Kidney epithelial cell (primary cell): Measurements from ENCODE around the gene MAGI1. TPM values are rescaled to one million over a fixed set of nuclear protein-coding genes. Genes with fewer than 3 reads are reported as not detected.

Experiments
- DNase-seq: peaks from one replicate; pipeline ENCODE4 v3.0.0-alpha.2; 2010; ENCODE audit warnings: low read depth
- H3K27me3 ChIP-seq: 2 replicates; pipeline ENCODE4 v1.6.0; 2011; ENCODE audit warnings: low read length; ENCODE audit not compliant: control insufficient read depth, insufficient read depth
- H3K36me3 ChIP-seq: 2 replicates; pipeline ENCODE4 v1.5.1; 2011; ENCODE audit warnings: low read length; ENCODE audit not compliant: control insufficient read depth, insufficient read depth
- H3K4me3 ChIP-seq: 2 replicates; pipeline ENCODE4 v1.5.1; 2011; ENCODE audit warnings: low read depth, mild to moderate bottlenecking, control low read depth, low read length
- total RNA-seq: library from RNA; depleted of rRNA; stranded (reverse); fragments of >200 nt; gene quantifications from 2 replicates; pipeline ENCODE4 v1.2.3, GENCODE V29; 2015
- TF ChIP-seq, protein P1 (sequence below): IDR thresholded peaks from 2 replicates; pipeline ENCODE4 v1.5.1; 2011; ENCODE audit warnings: mild to moderate bottlenecking, moderate library complexity, low read length, control low read depth, inconsistent platforms; ENCODE audit not compliant: insufficient read depth, poor library complexity, severe bottlenecking

Gene MAGI1
- total RNA-seq, 1 donor from 2014 or later, result 15.8 TPM

DNA sequence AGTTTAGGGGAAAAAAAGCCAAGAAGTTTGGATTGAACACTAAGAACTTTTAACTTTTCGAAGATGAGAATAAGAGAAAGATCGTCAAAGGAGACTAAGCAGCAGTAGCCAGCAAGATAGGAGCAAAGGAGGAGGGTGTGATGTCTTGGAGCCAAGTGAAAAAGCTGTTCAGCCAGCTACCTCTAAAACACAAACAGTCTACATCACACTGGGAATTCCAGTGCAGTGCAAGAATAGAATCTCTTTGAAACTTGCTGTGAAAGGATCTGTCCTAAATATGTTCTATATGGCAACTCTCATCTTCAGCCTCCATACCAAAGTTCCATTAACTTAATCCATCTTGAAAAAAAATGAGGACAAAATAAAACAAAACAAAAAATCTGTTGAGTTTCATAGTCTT lies 541.5 kb downstream of the MAGI1 start:
- no peaks in the 10 kb centered on the region for H3K36me3 ChIP-seq
- TF ChIP-seq, protein P1, sequence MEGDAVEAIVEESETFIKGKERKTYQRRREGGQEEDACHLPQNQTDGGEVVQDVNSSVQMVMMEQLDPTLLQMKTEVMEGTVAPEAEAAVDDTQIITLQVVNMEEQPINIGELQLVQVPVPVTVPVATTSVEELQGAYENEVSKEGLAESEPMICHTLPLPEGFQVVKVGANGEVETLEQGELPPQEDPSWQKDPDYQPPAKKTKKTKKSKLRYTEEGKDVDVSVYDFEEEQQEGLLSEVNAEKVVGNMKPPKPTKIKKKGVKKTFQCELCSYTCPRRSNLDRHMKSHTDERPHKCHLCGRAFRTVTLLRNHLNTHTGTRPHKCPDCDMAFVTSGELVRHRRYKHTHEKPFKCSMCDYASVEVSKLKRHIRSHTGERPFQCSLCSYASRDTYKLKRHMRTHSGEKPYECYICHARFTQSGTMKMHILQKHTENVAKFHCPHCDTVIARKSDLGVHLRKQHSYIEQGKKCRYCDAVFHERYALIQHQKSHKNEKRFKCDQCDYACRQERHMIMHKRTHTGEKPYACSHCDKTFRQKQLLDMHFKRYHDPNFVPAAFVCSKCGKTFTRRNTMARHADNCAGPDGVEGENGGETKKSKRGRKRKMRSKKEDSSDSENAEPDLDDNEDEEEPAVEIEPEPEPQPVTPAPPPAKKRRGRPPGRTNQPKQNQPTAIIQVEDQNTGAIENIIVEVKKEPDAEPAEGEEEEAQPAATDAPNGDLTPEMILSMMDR, result no peak
- no peak overlapping the region for H3K4me3 ChIP-seq
- no peak for DNase-seq
- H3K27me3 ChIP-seq, result no peaks in the 10 kb centered on the region

DNA sequence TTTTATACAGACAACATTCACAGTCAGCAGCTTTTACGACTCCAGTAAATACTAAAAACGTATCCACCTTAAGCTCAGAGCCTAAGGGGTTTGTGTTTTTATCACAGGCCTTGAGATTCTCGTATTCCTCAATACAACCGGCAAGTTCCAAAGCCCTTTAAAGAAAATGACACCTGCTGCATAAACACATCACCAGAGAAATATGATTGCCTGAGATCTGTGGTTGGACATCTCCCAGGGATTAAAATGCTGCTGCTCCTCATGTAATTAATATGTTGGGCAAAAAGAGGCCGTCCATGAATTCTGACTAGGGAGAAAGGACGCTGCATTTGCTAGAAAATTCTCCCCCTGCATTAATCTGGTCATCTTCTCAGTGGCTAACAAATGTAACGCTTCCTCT lies 544.8 kb downstream of the MAGI1 start:
- DNase-seq, result no peak
- no peak overlapping the region for H3K4me3 ChIP-seq
- no peaks in the 10 kb centered on the region for H3K27me3 ChIP-seq
- TF ChIP-seq, protein P1, result no peak
- H3K36me3 ChIP-seq, result no peaks in the 10 kb centered on the region

DNA sequence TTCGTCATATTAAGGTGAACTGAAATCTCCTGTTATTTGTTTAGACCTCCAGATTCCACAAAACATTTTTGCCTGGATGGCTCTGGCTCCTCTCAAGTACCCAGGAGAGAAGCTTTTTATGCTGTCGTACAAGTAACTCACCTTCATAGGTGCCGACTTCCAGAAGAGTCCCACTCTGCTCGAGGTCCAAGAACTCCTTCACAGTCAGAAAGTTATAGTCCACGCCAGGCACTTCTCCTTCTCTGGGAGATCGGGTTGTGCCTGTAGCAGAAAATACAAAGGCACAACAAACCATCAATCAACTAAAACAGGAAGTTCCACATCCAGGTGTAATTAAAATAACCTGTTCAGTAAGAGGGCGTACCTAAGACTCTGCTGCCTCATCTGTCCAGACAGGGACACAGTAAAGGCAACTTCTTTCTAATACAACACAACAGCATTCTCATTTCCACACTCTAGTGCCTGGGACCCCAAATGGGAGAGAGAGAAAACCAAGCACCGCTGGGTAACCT lies 545.3 kb downstream of the MAGI1 start:
- Histone ChIP-seq H3K4me3 (no peak overlapping the region), H3K36me3 (no peaks in the 10 kb centered on the region), H3K27me3 (no peaks in the 10 kb centered on the region)
- DNase-seq, result no peak
- TF ChIP-seq, protein P1, result no peak

DNA sequence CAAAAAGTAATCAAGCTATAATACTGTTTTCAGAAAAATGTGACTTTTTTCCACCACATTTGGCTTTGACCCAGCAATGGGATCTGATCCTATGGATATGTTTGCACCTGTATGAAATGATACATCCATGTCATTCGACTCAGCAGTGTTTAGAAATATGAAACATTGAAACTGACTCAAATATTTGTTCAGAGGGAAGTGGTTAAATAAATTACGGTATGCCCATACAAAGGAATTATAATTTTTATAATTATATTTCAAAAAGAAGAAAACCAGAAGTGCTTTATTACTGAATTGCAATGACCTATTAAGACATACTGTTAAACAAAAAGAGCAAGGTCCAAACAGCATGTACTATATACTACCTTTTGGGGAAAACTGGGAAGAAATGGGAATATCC lies 546.5 kb downstream of the MAGI1 start:
- TF ChIP-seq, protein P1, result no peak
- Histone ChIP-seq H3K4me3 (no peak overlapping the region), H3K36me3 (no peaks in the 10 kb centered on the region), H3K27me3 (no peaks in the 10 kb centered on the region)
- DNase-seq, result no peak

DNA sequence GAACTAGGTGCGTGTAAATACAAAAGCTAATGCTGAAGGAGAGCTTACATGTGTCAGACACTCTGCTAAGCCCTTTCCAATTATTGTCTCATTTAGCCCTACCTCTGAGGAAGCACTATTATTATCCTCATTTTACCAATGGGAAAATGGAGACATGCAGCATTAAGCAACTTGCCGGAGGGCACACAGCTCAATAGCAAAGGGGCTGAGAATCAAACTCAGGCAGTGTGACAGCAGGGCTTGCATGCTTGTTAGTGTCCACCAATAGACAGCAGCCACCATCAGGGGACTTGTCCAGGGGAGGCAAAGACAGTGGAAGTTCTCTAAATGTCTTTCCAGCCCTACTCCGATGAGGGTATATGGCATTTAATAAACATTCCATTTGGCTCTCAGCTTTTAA lies 548.6 kb downstream of the MAGI1 start:
- TF ChIP-seq, protein P1, result no peak
- Histone ChIP-seq H3K36me3 (no peaks in the 10 kb centered on the region), H3K27me3 (no peaks in the 10 kb centered on the region), H3K4me3 (no peak overlapping the region)
- no peak for DNase-seq

DNA sequence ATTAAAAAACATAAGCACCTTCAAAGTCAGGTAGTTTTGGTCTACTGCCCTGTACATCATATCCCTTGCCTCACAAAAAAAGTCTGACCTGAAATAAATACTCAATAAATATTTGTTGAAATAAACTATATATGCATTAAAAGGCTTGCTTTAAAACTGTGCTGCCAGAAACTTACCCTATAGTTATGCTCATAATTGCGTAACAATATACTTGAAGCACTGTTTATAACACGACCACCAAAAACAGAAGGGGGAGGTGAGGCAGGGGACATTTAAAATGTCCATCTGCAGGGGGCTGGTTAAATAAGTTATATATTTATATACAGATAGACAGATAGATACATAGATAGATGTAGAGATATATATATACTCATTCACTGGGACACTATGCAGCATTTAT lies 549.5 kb downstream of the MAGI1 start:
- TF ChIP-seq, protein P1, result no peak
- no peak for DNase-seq
- Histone ChIP-seq H3K36me3 (no peaks in the 10 kb centered on the region), H3K27me3 (no peaks in the 10 kb centered on the region), H3K4me3 (no peak overlapping the region)
